ENCODE results near the gene PCDHGA1. TPM values are rescaled to one million over a fixed set of nuclear protein-coding genes. Genes with fewer than 3 reads are reported as not detected.
A peak's percentile ranks its signal among the peaks of the same experiment; 100 is the strongest.

PCDHGA1 gene
- total RNA-seq, 1 experiment from 2014 or later, result 0.04 TPM

DNA sequence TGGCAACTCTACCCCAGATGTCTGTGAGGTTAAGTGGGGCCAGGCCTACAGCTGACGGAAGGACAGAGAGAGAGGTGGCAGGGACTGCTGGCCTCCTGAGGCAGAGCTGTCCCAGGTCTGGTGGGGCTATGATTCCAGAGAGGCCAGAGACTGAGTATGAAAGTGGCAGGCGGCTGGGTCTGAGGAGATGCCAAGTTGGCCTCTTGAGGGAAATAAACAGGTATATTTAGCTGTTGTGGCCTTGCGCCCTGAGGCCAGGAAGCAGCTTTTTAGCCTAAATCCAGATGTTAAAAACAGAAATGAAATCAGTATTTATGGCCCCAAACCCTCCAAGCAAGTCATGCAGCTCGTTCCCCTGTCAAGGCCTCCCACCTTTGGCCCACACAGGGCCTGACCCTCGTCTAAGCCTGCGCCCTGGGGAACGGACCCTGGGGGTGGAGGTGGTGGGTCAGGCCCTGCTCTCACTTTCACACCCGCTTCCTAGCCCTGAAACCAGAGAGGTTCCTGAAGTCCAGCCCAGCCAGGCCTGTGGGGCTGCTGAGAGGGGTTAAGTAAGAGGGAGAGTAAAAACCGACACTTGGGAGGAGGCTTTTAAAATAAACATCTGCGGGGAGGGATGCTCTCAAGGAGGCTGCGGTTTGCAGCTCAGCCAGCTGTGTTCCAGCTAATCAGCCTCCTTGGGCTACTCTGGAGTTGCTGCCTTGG is 177.2 kb downstream of the PCDHGA1 start:
- no peak overlapping the region for H3K4me3 ChIP-seq (ENCODE audit: low read length)
- H3K27ac ChIP-seq (ENCODE audit: low read length), result no peak overlapping the region
- ATAC-seq (no peak), DNase-seq (no peak)
- no peaks in the 10 kb centered on the region for H3K79me2 ChIP-seq (ENCODE audit: low read length)
- H3K36me3 ChIP-seq (ENCODE audit: low read depth, low read length), result no peaks in the 10 kb centered on the region; the same call in 1 of the 2 replicates
- ChIA-PET POLR2A (ENCODE audit: unreplicated experiment) (no interaction called here), CTCF (no interaction called here)
- H3K4me1 ChIP-seq (ENCODE audit: insufficient read depth, low read length), result peaks cover 13% of the 10 kb centered on the region; the same call in 1 of the 2 replicates
- intact Hi-C loops (cut with micrococcal nuclease), result loop anchor here (5.0 kb wide), 1 partner anchor 110 kb away; the partner anchor contains the start of gene PCDHGB5
- no peaks in the 10 kb centered on the region for H3K27me3 ChIP-seq (ENCODE audit: low read length)
- TF ChIP-seq EZH2 (IDR thresholded peaks at IDR 0.05; ENCODE audit: low read length, unreplicated experiment) (no peak), EZH2phosphoT487 (IDR thresholded peaks at IDR 0.05; ENCODE audit: borderline replicate concordance, low read length) (no peak)
- TF ChIP-seq, protein P1, sequence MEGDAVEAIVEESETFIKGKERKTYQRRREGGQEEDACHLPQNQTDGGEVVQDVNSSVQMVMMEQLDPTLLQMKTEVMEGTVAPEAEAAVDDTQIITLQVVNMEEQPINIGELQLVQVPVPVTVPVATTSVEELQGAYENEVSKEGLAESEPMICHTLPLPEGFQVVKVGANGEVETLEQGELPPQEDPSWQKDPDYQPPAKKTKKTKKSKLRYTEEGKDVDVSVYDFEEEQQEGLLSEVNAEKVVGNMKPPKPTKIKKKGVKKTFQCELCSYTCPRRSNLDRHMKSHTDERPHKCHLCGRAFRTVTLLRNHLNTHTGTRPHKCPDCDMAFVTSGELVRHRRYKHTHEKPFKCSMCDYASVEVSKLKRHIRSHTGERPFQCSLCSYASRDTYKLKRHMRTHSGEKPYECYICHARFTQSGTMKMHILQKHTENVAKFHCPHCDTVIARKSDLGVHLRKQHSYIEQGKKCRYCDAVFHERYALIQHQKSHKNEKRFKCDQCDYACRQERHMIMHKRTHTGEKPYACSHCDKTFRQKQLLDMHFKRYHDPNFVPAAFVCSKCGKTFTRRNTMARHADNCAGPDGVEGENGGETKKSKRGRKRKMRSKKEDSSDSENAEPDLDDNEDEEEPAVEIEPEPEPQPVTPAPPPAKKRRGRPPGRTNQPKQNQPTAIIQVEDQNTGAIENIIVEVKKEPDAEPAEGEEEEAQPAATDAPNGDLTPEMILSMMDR (conservative IDR thresholded peaks at IDR 0.05; ENCODE audit: low read depth, low read length), result no peak
- H3K4me2 ChIP-seq (ENCODE audit: low read length), result no peak overlapping the region
- BruUV-seq (replicated peaks), result no TSS peak
- no peaks in the 10 kb centered on the region for H4K20me1 ChIP-seq (ENCODE audit: low read length)
- no peak overlapping the region for H2AFZ ChIP-seq (ENCODE audit: low read length)
- no peak overlapping the region for H3K9ac ChIP-seq (ENCODE audit: low read length)
- H3F3A ChIP-seq (ENCODE audit: low read length, unreplicated experiment), result no peaks in the 10 kb centered on the region
- H3K9me2 ChIP-seq (replicated peaks; ENCODE audit: low read length), result no peaks in the 10 kb centered on the region
- no peaks in the 10 kb centered on the region for H3K9me3 ChIP-seq (ENCODE audit: low read length)

DNA sequence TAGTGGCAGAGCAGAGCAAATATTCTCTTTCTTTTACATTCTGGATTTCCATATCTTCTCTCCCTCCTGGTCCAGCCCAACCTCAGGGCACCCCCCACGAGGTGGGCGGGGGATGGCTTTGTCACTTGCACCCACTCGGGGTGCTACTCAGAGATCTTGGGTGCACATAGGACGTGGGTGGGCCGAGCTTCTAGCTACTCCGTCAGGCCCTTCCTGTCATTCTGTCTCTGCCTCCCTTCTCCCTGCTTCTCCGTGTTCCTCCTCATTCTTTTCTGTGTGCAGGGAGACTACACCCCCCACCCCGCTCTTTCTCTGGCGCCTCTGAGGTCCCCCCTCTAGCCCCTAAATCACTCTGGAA is 178.1 kb downstream of the PCDHGA1 start:
- ATAC-seq (no peak; the same call in 1 of the 2 replicates), DNase-seq (no peak)
- ChIA-PET POLR2A (ENCODE audit: unreplicated experiment) (interaction anchor here (0.7 kb wide), 1 partner anchor 13 kb away, joined by 5 read pairs; no protein-coding TSS in a partner anchor), CTCF (no interaction called here)
- no peaks in the 10 kb centered on the region for H4K20me1 ChIP-seq (ENCODE audit: low read length)
- no TSS peak for BruUV-seq (replicated peaks)
- no peaks in the 10 kb centered on the region; the same call in none of the 2 replicates for H3K36me3 ChIP-seq (ENCODE audit: low read depth, low read length)
- H3K4me2 ChIP-seq (ENCODE audit: low read length), result peak overlapping the region; percentile 67
- no peaks in the 10 kb centered on the region for H3K9me3 ChIP-seq (ENCODE audit: low read length)
- intact Hi-C loops (cut with micrococcal nuclease), result loop anchor here (5.0 kb wide), 1 partner anchor 111 kb away; the partner anchor contains the start of gene PCDHGB5
- H3F3A ChIP-seq (ENCODE audit: low read length, unreplicated experiment), result no peaks in the 10 kb centered on the region
- H3K79me2 ChIP-seq (ENCODE audit: low read length), result no peaks in the 10 kb centered on the region
- TF ChIP-seq EZH2phosphoT487 (IDR thresholded peaks at IDR 0.05; ENCODE audit: borderline replicate concordance, low read length) (no peak), EZH2 (IDR thresholded peaks at IDR 0.05; ENCODE audit: low read length, unreplicated experiment) (no peak)
- TF ChIP-seq, protein P1 (conservative IDR thresholded peaks at IDR 0.05; ENCODE audit: low read depth, low read length), result no peak
- H2AFZ ChIP-seq (ENCODE audit: low read length), result peak overlapping the region; percentile 61; the same call in 1 of the 2 replicates
- peak overlapping the region; percentile 76 for H3K27ac ChIP-seq (ENCODE audit: low read length)
- peaks cover 13% of the 10 kb centered on the region; the same call in 1 of the 2 replicates for H3K4me1 ChIP-seq (ENCODE audit: insufficient read depth, low read length)
- H3K27me3 ChIP-seq (ENCODE audit: low read length), result no peaks in the 10 kb centered on the region
- no peaks in the 10 kb centered on the region for H3K9me2 ChIP-seq (replicated peaks; ENCODE audit: low read length)
- H3K9ac ChIP-seq (ENCODE audit: low read length), result peak overlapping the region; percentile 50
- H3K4me3 ChIP-seq (ENCODE audit: low read length), result peak overlapping the region; percentile 57; the same call in 1 of the 2 replicates
